BJ (cell line): ENCODE data around the gene C18orf63. TPM values are rescaled to one million over a fixed set of nuclear protein-coding genes. Genes with fewer than 3 reads are reported as not detected.
A peak's percentile ranks its signal among the peaks of the same experiment; 100 is the strongest.

Experiments
- CTCF ChIA-PET: fragments of 350-600 bp; formaldehyde crosslinking; extraction: SDS; loops from one replicate; lab custom pipeline; 2021; ENCODE audit warnings: antibody characterized with exemption, inconsistent platforms; lab: Yijun Ruan, JAX
- POLR2A ChIA-PET: fragments of 300-600 bp; sonication (Branson Sonifier 250); formaldehyde crosslinking; extraction: SDS; loops from one replicate; lab custom pipeline; 2021; ENCODE audit warnings: antibody characterized with exemption; lab: Charles Lee
- DNase-seq: peaks from one replicate; pipeline ENCODE4 v3.0.0-alpha.2; 2011; ENCODE audit warnings: low read depth
- H3K27me3 ChIP-seq: 2 replicates; pipeline ENCODE4 v1.6.0; 2011; ENCODE audit warnings: low read length; ENCODE audit not compliant: control insufficient read depth, insufficient read depth
- H3K36me3 ChIP-seq: 2 replicates; pipeline ENCODE4 v1.5.1; 2011; ENCODE audit warnings: low read length; ENCODE audit not compliant: control insufficient read depth, insufficient read depth
- H3K4me3 ChIP-seq: 2 replicates; pipeline ENCODE4 v1.5.1; 2011; ENCODE audit warnings: low read depth, mild to moderate bottlenecking, control low read depth, low read length
- polyA plus RNA-seq: library from polyadenylated mRNA; depleted of rRNA; stranded (reverse); fragments of >200 nt; gene quantifications from 2 replicates; pipeline ENCODE4 v1.2.3, GENCODE V29; 2011
- TF ChIP-seq, protein P1 (sequence below): IDR thresholded peaks from 2 replicates; pipeline ENCODE4 v1.5.1; 2011; ENCODE audit warnings: low read depth, mild to moderate bottlenecking, control low read depth, inconsistent platforms, low read length, moderate library complexity; ENCODE audit not compliant: insufficient read depth

C18orf63 gene
- polyA plus RNA-seq, 1 experiment, result not detected

DNA sequence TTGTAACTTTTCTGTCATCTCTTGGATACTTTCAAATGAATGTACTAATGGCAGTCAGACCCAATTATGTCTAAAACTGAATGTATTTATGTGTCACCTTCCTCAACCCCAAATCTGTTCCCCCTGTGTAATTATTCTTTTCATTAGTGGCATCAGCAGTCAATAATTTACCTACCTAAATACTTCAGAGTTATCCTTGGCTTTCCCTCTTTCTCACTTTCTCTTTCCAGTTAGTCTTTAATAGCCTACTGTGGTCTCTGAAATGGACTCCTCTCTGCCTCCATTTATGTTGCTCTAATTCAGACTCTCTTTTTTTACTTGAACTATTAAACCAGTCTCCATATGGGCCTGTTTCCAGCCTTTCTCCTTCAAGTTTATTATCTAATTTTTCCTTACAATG lies 21.0 kb downstream of the C18orf63 start:
- Histone ChIP-seq H3K36me3 (no peaks in the 10 kb centered on the region), H3K27me3 (no peaks in the 10 kb centered on the region), H3K4me3 (no peak overlapping the region)
- ChIA-PET POLR2A (interaction anchor here (0.6 kb wide), 1 partner anchor 215 kb away, joined by 3 read pairs; no protein-coding TSS in a partner anchor), CTCF (no interaction called here)
- TF ChIP-seq, protein P1, sequence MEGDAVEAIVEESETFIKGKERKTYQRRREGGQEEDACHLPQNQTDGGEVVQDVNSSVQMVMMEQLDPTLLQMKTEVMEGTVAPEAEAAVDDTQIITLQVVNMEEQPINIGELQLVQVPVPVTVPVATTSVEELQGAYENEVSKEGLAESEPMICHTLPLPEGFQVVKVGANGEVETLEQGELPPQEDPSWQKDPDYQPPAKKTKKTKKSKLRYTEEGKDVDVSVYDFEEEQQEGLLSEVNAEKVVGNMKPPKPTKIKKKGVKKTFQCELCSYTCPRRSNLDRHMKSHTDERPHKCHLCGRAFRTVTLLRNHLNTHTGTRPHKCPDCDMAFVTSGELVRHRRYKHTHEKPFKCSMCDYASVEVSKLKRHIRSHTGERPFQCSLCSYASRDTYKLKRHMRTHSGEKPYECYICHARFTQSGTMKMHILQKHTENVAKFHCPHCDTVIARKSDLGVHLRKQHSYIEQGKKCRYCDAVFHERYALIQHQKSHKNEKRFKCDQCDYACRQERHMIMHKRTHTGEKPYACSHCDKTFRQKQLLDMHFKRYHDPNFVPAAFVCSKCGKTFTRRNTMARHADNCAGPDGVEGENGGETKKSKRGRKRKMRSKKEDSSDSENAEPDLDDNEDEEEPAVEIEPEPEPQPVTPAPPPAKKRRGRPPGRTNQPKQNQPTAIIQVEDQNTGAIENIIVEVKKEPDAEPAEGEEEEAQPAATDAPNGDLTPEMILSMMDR, result no peak
- DNase-seq, result no peak

DNA sequence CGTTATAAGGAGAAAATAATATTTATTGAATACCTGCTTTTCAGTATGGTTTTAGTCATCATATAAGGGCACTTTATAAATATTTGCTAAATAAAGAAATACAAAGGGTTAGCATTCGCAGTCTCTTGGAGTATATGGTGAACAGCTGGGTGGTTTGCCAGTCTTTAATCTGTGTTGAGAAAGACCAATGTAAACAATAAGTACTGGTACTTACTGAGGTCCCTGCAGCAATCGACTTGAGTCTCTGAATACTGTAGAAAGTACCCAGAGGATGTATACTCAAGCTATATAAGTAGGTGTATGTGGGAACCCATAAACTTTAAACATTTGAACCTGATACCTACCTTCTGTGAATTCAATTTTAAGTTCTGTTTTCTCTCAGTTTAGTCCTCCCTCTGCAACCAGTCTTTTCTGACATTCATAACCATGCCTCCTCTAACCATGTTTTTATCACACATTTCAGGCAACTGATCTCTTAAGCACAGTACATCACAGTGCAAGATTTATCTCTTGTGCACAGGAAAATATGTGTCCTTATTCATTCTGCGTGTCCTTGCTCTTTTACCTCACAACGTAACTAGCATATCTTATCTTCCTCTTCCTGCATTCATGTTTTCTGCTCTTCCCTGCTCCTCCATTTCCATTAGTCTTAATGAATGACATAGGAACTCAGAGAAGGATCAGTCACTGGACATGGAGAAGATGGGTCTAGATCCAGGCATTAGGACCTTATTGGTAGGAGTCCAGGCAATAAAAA lies 21.7 kb downstream of the C18orf63 start:
- no peak for DNase-seq
- H3K27me3 ChIP-seq, result no peaks in the 10 kb centered on the region
- TF ChIP-seq, protein P1, result no peak
- H3K36me3 ChIP-seq, result no peaks in the 10 kb centered on the region
- no peak overlapping the region for H3K4me3 ChIP-seq
- CTCF ChIA-PET, result no interaction called here
- POLR2A ChIA-PET, result no interaction called here

DNA sequence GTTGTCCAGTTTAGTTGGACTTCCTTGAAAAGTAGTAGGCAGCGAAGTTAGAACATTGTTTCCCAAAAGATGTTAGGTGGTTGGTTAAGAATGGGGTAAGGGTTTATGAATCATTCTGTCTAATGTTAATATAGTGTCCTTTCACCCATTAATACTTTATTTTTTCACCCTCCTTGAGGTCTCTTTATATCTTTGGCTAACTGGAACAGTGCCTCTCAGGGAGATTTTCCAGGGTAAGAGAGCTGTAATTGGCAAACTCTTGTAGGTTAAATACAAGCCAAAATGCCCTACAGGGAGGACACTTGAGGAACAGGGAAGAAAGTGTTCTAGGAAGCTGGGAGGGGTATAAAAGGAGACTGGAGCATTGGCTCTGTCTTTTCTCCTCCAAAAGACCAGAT lies 22.3 kb downstream of the C18orf63 start:
- Histone ChIP-seq H3K27me3 (no peaks in the 10 kb centered on the region), H3K36me3 (no peaks in the 10 kb centered on the region), H3K4me3 (no peak overlapping the region)
- no peak for DNase-seq
- CTCF ChIA-PET, result interaction anchor here (2.4 to 2.5 kb wide), 2 partner anchors 15 to 139 kb away, joined by 6 to 19 read pairs; no protein-coding TSS in a partner anchor
- POLR2A ChIA-PET, result no interaction called here
- TF ChIP-seq, protein P1, result no peak

DNA sequence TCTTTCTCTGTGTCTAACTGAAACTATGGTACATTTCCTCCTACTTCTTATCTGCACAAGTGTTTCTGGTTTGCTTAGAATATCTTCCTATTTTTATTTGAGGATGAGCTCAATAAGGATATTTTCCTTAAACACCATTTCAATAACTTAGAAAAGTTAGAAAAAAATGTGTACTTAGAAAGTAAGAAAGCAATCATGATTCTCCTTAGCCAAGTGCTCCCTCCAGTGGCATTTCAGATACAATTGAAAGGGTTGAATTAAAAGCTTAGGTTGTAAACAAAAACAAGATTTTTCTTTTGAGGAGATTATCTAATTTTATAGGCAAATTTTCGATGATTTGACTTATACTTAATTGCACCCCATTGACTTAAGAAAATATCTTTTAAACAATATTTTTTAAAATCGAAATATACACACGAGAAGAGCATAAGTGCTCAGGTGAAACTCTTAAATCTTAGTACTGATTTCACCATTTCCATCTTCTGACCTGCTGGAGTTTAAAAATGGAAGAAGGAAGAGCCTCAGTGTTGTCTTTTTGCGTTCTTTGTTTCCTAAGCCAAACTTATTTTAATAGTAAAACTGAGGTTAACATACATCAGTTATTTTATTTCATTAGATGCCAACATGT lies 26.9 kb downstream of the C18orf63 start:
- Histone ChIP-seq H3K27me3 (no peaks in the 10 kb centered on the region), H3K36me3 (no peaks in the 10 kb centered on the region), H3K4me3 (no peak overlapping the region)
- ChIA-PET POLR2A (interaction anchor here (0.7 kb wide), 1 partner anchor 1566 kb away, joined by 5 read pairs; no protein-coding TSS in a partner anchor), CTCF (interaction anchor here (0.8 to 2.9 kb wide), 21 partner anchors 9 to 1645 kb away, joined by 3 to 68 read pairs (median 6); no protein-coding TSS in a partner anchor)
- peak; percentile 15 for DNase-seq
- TF ChIP-seq, protein P1, result peak; percentile 62

DNA sequence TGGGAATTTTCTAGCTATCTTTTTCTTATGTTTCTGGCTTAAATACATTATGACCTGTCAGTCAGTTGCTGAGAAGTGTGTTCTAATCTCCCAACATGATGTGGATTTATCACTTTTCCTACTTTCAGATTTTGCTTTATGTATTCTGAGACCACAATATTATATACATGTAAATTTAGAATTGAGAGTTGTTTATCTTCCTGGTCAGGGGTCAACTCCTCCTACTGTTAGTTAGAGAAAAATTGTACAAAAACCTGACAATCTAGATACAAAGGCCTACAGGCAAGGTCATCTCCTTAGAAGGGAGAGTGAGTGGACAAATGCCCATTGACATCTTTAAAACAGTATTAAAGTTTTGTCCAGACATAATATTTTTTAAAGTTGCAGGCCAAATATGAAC lies 30.6 kb downstream of the C18orf63 start:
- H3K36me3 ChIP-seq, result no peaks in the 10 kb centered on the region
- no peak overlapping the region for H3K4me3 ChIP-seq
- POLR2A ChIA-PET, result no interaction called here
- no peaks in the 10 kb centered on the region for H3K27me3 ChIP-seq
- CTCF ChIA-PET, result interaction anchor here (0.7 to 5.1 kb wide), 3 partner anchors 149 to 205 kb away, joined by 3 to 39 read pairs (median 5); no protein-coding TSS in a partner anchor
- DNase-seq, result no peak
- TF ChIP-seq, protein P1, result no peak
